PC-9 (cell line): Measurements from ENCODE around the gene LIN7A.

Experiments used
- CTCF ChIP-seq: fragments of 200-600 bp; sonication (generic); conservative IDR thresholded peaks from 2 replicates; pipeline ENCODE4 v1.6.1; 2017; ENCODE audit warnings: mixed run types, antibody characterized with exemption, mild to moderate bottlenecking, moderate library complexity
- EZH2 ChIP-seq: fragments of 200-600 bp; sonication (generic); IDR thresholded peaks from 2 replicates; pipeline ENCODE4 v1.8.0; 2017; ENCODE audit warnings: antibody characterized with exemption, low read depth

- TF ChIP-seq CTCF (no peak), EZH2 (no peak)
Measured at GRCh38 chr12:80864046-80864735, 73.5 kb downstream of the LIN7A start.
